Adipocyte (in vitro differentiated cells): ENCODE results near the gene SORCS3.

Source experiments
- DNase-seq: peaks from one replicate; pipeline ENCODE4 v3.0.0-alpha.2; 2015; ENCODE audit warnings: low read depth
- H3K27me3 ChIP-seq: replicated peaks from 2 replicates; pipeline ENCODE4 v1.7.0; 2013; ENCODE audit warnings: mild to moderate bottlenecking, low read length, moderate library complexity; ENCODE audit not compliant: control insufficient read depth, insufficient read depth
- H3K36me3 ChIP-seq: 2 replicates; pipeline ENCODE4 v1.7.0; 2013; ENCODE audit warnings: low read length, mild to moderate bottlenecking, moderate library complexity; ENCODE audit not compliant: control insufficient read depth, insufficient read depth, severe bottlenecking
- H3K4me1 ChIP-seq: 2 replicates; pipeline ENCODE4 v1.7.0; 2013; ENCODE audit warnings: mild to moderate bottlenecking, low read length, moderate library complexity; ENCODE audit not compliant: control insufficient read depth, insufficient read depth
- H3K4me3 ChIP-seq: 2 replicates; pipeline ENCODE4 v1.7.0; 2013; ENCODE audit warnings: mild to moderate bottlenecking, low read length, moderate library complexity
- H3K9ac ChIP-seq: 2 replicates; pipeline ENCODE4 v1.7.0; 2013; ENCODE audit warnings: mild to moderate bottlenecking, low read length, moderate library complexity
- H3K9me3 ChIP-seq: 2 replicates; pipeline ENCODE4 v1.7.0; 2013; ENCODE audit warnings: mild to moderate bottlenecking, low read length, moderate library complexity; ENCODE audit not compliant: control insufficient read depth

Gene SORCS3

DNA sequence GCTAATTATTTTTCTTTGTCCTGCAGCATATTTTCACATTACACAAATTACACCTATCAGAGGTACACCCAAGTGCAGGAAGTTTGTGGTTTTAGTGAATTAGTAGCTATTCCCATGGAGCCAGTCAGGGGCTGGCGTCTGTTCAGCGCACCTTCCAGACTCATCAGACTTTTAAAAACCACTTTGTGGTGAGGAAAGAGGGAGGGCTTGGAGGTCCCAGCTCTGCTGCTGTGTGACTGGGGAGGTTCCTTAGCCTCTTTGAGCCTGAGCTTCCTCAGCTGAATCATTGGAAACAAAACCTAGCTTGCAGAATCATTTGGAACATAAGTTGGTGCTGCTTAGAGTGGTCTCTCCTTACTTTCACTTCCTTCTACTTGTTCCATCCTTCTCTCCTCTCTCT, 175.4 kb downstream of the SORCS3 start:
- no peaks in the 10 kb centered on the region for H3K27me3 ChIP-seq
- no peaks in the 10 kb centered on the region for H3K36me3 ChIP-seq
- H3K9ac ChIP-seq: no peak overlapping the region
- no peak overlapping the region for H3K4me3 ChIP-seq
- H3K4me1 ChIP-seq: no peaks in the 10 kb centered on the region
- no peaks in the 10 kb centered on the region for H3K9me3 ChIP-seq
- DNase-seq: no peak

DNA sequence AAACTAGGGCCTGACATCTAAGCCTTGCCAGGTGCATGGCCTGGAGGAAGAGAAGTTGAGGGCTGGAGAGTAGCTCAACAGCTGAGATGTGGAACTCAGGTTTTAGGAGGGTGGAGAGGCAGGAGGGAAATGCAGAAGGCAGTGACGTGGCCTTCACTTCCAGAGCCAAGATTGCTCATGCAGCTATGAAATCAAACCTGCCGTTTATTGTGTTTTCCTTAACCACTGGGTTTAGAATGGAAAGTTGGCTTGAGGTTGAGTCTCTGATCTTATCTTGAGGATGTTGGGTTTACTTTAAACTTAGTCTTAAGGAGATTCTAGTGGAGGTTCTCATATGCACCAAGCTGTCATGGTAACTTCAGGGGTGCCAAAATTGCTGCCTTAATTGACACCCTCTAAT, 178.6 kb downstream of the SORCS3 start:
- Histone ChIP-seq H3K4me1 (no peaks in the 10 kb centered on the region), H3K4me3 (no peak overlapping the region), H3K36me3 (no peaks in the 10 kb centered on the region), H3K9me3 (peaks cover 3% of the 10 kb centered on the region), H3K27me3 (no peaks in the 10 kb centered on the region), H3K9ac (no peak overlapping the region)
- no peak for DNase-seq

DNA sequence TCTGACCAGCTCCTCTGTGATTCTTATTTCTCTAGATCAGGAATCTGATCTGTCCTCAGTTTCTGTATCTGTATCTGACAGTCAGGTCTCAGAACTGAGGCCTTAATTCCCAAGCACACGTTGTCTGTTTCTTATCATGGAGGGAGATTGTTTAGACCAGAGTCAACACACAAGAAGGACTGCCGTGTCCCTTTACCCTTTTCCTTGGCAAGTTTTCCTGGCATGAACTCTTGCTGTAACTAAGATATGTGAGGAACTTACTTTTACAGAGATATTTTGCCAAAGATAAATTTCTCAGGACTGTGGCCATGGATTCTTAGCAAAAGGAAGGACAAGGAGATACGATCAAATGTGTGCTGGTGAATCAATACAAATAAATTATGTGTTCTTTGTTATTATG, 181.0 kb downstream of the SORCS3 start:
- no peaks in the 10 kb centered on the region for H3K4me1 ChIP-seq
- H3K9me3 ChIP-seq: peaks cover 3% of the 10 kb centered on the region
- H3K36me3 ChIP-seq: no peaks in the 10 kb centered on the region
- no peak overlapping the region for H3K9ac ChIP-seq
- no peak for DNase-seq
- no peak overlapping the region for H3K4me3 ChIP-seq
- no peaks in the 10 kb centered on the region for H3K27me3 ChIP-seq

DNA sequence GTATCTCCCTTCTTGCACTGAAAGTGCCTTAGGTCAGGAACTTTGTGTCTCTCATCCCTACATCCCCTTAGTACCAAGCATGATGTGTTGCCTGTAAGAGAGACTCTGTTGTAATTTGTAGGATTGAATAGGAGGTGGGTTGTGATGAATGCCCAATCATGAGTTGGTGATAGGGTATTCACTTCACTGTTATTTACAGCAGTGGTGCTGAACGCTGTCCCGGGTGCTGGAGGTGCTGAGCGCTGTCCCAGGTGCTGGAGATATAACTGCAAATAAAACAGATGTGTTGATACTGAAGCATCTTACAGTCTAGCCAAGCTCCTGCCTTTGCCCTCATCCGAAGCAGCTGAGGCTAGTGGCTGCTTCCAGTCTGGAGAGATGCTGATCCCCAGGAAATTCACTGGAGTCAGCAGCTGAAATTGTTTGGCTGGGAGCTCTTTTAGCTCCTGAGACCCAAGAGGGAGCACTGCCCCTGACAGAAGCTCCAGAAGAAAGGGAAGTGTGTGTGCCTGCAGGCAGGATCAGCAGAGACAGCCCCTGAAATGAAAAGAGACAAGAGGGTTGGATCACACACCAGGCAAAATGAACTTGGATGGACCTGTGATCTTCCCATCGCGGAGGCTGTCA, 183.4 kb downstream of the SORCS3 start:
- Histone ChIP-seq H3K9me3 (peaks cover 14% of the 10 kb centered on the region), H3K36me3 (no peaks in the 10 kb centered on the region), H3K4me3 (no peak overlapping the region), H3K9ac (no peak overlapping the region), H3K4me1 (no peaks in the 10 kb centered on the region), H3K27me3 (no peaks in the 10 kb centered on the region)
- peak; percentile 28 for DNase-seq

DNA sequence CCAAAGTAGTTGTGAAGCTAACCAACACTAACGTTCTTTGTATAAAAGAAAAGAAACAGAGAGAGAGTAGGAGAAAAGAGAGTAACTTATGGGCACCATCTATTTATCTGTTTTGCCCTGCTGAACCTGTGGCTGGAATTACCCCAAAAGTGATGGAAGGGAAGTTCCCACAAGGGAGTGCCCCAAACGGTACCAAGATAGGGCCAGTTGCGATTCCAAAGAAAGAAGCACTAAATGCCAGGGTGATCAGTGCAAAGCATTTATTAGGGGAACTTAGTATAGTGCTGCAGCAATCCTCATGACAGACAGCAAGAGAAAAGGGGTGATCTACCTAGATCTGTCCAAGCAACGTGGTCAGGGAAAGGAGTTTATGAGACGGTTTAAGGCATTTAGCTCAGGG, 190.2 kb downstream of the SORCS3 start:
- no peaks in the 10 kb centered on the region for H3K36me3 ChIP-seq
- no peaks in the 10 kb centered on the region for H3K4me1 ChIP-seq
- H3K4me3 ChIP-seq: no peak overlapping the region
- DNase-seq: no peak
- no peak overlapping the region for H3K9ac ChIP-seq
- H3K27me3 ChIP-seq: no peaks in the 10 kb centered on the region
- peaks cover 11% of the 10 kb centered on the region for H3K9me3 ChIP-seq

DNA sequence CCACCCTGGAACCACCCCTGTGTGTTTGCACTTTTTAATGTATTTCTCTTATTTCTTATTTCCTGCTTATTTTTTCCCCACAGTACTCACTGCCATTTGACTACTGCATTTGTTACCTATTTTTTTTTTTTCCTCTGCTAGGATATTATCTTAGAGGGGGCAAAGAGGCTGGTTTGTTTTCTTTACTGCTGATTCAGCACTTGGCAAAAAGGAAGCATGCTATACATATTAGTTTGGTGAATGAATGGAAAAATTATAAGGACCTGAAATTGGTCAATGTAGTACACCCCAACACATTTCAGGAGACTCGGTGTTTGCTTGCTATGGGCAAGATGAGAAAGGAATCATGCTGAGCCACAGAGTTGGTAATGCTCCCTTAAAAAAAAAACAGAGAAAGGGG, 193.5 kb downstream of the SORCS3 start:
- no peaks in the 10 kb centered on the region for H3K4me1 ChIP-seq
- H3K9ac ChIP-seq: no peak overlapping the region
- no peaks in the 10 kb centered on the region for H3K27me3 ChIP-seq
- no peak overlapping the region for H3K4me3 ChIP-seq
- no peak for DNase-seq
- H3K36me3 ChIP-seq: no peaks in the 10 kb centered on the region
- H3K9me3 ChIP-seq: no peaks in the 10 kb centered on the region

DNA sequence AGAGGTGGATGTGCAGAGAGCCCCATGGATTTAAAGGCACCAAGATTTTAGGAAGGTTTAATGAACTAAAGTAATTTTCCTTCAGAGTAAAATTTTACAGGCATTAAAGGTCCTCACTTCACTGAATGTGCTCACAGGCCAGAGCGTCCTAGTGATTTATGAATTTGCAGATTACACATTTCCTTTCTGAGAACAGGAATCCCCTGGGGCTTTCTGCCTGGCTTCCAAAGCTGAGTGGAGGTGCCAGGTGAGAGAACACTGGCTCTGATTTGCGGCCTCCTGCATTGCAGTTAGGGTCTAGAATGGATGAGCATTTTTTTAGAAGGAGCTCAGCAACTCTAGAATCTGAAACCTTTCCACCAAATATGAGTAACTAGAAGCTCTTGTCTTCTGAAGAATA, 194.3 kb downstream of the SORCS3 start:
- Histone ChIP-seq H3K9ac (no peak overlapping the region), H3K9me3 (no peaks in the 10 kb centered on the region), H3K4me1 (no peaks in the 10 kb centered on the region), H3K36me3 (no peaks in the 10 kb centered on the region), H3K4me3 (no peak overlapping the region), H3K27me3 (no peaks in the 10 kb centered on the region)
- DNase-seq: no peak

DNA sequence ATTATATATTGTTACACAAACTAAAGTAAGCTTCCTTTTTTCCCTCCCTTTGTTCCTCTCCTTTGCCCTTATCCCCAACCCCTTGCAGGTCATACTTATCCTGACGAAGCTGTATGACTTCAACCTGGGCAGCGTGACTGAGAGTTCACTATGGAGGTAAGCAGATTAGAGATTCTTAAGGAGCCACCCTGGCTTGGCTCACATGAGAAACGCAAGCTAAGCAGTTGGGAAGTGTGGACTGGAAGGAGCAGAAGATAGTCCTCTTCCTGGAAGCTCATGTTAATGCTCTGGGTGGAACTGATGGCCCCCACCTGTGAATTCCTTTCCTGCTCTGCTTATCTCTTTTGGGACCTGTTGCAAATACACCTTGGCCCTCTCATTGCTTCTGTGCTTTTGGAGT, 201.6 kb downstream of the SORCS3 start:
- Histone ChIP-seq H3K27me3 (no peaks in the 10 kb centered on the region), H3K4me3 (no peak overlapping the region), H3K9me3 (no peaks in the 10 kb centered on the region), H3K36me3 (no peaks in the 10 kb centered on the region), H3K4me1 (no peaks in the 10 kb centered on the region), H3K9ac (no peak overlapping the region)
- DNase-seq: no peak

DNA sequence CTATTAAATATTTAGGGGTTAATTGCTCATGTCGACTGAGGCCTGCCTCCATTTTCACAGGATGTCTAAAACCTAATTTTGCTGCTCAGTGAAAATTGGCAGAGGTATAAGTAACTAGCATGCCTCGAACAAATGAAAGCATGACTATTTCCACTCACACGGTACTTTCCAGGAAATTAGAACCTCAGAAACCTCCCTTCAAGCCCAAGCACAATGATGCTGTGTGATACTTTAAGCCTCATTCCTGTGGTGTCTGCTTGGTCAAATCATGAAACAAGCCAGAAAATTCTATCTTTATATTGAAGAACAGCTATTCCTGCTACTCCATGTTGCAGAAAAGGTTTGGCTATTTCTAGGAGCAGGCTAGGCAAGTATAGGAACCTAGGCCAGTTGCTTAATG, 203.0 kb downstream of the SORCS3 start:
- no peak overlapping the region for H3K9ac ChIP-seq
- H3K27me3 ChIP-seq: no peaks in the 10 kb centered on the region
- H3K9me3 ChIP-seq: no peaks in the 10 kb centered on the region
- H3K4me1 ChIP-seq: no peaks in the 10 kb centered on the region
- DNase-seq: no peak
- no peak overlapping the region for H3K4me3 ChIP-seq
- H3K36me3 ChIP-seq: no peaks in the 10 kb centered on the region

DNA sequence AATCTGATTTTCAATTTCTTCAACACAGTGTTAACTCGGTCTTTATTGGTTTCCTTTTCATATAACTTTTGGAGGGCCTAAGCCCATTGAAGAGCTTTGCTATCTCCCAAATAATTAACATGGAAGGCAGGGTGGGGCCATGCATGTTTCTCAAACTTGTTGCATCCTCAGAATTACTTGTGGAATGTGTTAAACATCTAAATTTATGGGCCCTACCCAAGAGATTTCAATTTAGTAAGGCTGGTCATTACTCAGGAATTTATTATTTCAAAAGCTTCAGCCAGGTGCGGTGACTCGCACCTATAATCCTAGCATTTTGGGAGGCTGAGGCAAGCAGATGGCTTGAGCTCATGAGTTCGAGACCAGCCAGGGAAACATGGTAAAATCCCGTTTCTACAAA, 208.9 kb downstream of the SORCS3 start:
- Histone ChIP-seq H3K9me3 (no peaks in the 10 kb centered on the region), H3K36me3 (no peaks in the 10 kb centered on the region), H3K27me3 (no peaks in the 10 kb centered on the region), H3K9ac (no peak overlapping the region), H3K4me3 (no peak overlapping the region), H3K4me1 (no peaks in the 10 kb centered on the region)
- no peak for DNase-seq

DNA sequence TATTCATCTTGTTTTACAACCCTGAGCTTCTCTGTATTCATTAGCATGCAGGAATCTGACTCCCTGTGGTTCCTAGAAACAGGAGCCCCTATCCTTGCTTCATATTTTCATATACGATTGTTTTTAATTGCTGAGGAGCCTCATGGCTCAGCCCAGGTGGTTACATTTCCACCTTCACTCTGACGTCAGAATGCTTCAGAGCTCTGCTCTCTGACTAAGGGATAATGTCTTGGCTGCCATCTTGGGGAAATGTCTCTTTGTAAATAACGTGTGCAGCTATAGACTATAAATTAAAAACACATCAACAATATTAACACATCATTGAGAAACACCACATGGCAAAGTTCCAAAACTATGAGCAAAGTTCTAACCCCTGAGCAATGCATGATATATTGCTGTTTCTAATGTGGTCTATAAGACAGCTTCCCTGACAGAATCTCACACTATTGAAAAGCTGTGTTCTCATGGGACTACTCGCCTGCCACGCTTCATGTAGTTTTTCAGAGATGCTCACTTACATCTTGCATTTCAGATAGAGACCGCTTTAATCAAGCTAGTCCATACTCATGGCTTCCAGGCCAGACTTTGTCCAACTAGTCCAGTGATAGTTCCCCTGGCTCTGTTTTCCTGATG, 227.0 kb downstream of the SORCS3 start:
- no peak for DNase-seq
- no peak overlapping the region for H3K4me3 ChIP-seq
- H3K4me1 ChIP-seq: no peaks in the 10 kb centered on the region
- H3K9ac ChIP-seq: no peak overlapping the region
- no peaks in the 10 kb centered on the region for H3K36me3 ChIP-seq
- no peaks in the 10 kb centered on the region for H3K9me3 ChIP-seq
- no peaks in the 10 kb centered on the region for H3K27me3 ChIP-seq

DNA sequence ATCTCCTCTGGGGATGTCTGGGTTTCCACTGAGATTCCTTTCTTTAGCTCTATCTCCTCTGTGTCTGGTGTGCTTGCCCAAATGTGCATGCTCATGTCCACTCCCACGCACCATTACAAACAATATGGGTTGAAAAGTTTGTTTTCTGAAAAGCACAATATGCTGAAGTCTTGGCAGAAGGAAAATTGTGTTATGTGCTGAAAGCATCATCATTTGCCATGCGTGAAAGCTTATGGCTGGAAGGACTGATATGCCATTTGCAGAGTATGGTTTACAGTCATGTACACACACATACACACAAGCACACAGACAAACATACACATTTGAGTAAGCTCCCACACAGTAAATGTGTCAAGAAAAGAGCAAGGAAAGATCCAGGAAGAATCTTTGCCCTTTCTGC, 231.6 kb downstream of the SORCS3 start:
- H3K9ac ChIP-seq: no peak overlapping the region
- no peaks in the 10 kb centered on the region for H3K9me3 ChIP-seq
- no peak for DNase-seq
- no peaks in the 10 kb centered on the region for H3K4me1 ChIP-seq
- H3K27me3 ChIP-seq: no peaks in the 10 kb centered on the region
- H3K36me3 ChIP-seq: no peaks in the 10 kb centered on the region
- no peak overlapping the region for H3K4me3 ChIP-seq
